GM12878 (cell line): ENCODE results near the gene MAB21L4. TPM values are rescaled to one million over a fixed set of nuclear protein-coding genes. Genes with fewer than 3 reads are reported as not detected.

Experiments
- ATAC-seq: fragments of 200-7000 bp; cut with Tn5 transposase; 3 replicates; pipeline ENCODE4 v1.9.1; 2020; ENCODE audit warnings: mild to moderate bottlenecking, moderate library complexity
- BruUV-seq: library from RNA; stranded (reverse); fragments of 400-500 nt; replicated peaks from 2 replicates; lab custom pipeline; 2021; lab: Mats Ljungman, UMichigan
- CTCF ChIA-PET: fragments of 300-600 bp; sonication (Branson Sonifier 250); formaldehyde crosslinking; extraction: SDS; loops from one replicate; lab custom pipeline; 2021; ENCODE audit warnings: inconsistent platforms; lab: Yijun Ruan, JAX
- POLR2A ChIA-PET: fragments of 350-600 bp; formaldehyde crosslinking; extraction: SDS; loops from one replicate; lab custom pipeline; 2021; ENCODE audit warnings: inconsistent platforms; lab: Charles Lee
- RAD21 ChIA-PET: fragments of 300-600 bp; sonication (Branson Sonifier 250); formaldehyde crosslinking; loops from one replicate; lab custom pipeline; 2023; ENCODE audit warnings: antibody characterized with exemption; ENCODE audit not compliant: unreplicated experiment; lab: Charles Lee
- SMC1A ChIA-PET: fragments of 300-600 bp; sonication (Branson Sonifier 250); formaldehyde crosslinking; loops from one replicate; lab custom pipeline; 2023; ENCODE audit not compliant: unreplicated experiment, uncharacterized antibody; lab: Charles Lee
- DNase-seq: peaks from one replicate; pipeline ENCODE4 v3.0.0-alpha.2; 2011; ENCODE audit warnings: low read depth, low spot score
- FAIRE-seq: peaks from 3 replicates; lab custom pipeline; 2011; peaks lifted over from hg19 to GRCh38; lab: Jason Lieb, UNC
- H2AFZ ChIP-seq: 2 replicates; pipeline ENCODE4 v1.6.0; 2011; ENCODE audit warnings: low read depth, low read length, control low read depth; ENCODE audit not compliant: control insufficient read depth
- H3K27ac ChIP-seq: 2 replicates; pipeline ENCODE4 v1.5.1; 2011; ENCODE audit warnings: control low read depth; ENCODE audit not compliant: control insufficient read depth, insufficient read depth
- H3K27me3 ChIP-seq, 2 experiments: replicated peaks in 1 of 2; 2 replicates each; pipeline versions ENCODE4 v1.6.0 to v1.6.1; 2011; ENCODE audit warnings: low read length in 1 of 2; ENCODE audit not compliant: control insufficient read depth in 2 of 2, insufficient read depth in 2 of 2
- H3K36me3 ChIP-seq, 2 experiments: 2 replicates each; pipeline ENCODE4 v1.5.1; 2011; ENCODE audit warnings: low read length in 1 of 2; ENCODE audit not compliant: control insufficient read depth in 2 of 2, insufficient read depth in 2 of 2
- H3K4me1 ChIP-seq: 2 replicates; pipeline ENCODE4 v1.6.1; 2011; ENCODE audit warnings: mild to moderate bottlenecking, low read length, moderate library complexity, mixed read lengths; ENCODE audit not compliant: control insufficient read depth, insufficient read depth
- H3K4me2 ChIP-seq: 2 replicates; pipeline ENCODE4 v1.6.0; 2011; ENCODE audit warnings: control low read depth; ENCODE audit not compliant: control insufficient read depth, insufficient read depth
- H3K4me3 ChIP-seq: fragments of 200-600 bp; sonication (generic); 2 replicates; pipeline ENCODE4 v1.5.1; 2016
- H3K79me2 ChIP-seq: 2 replicates; pipeline ENCODE4 v1.6.0; 2011; ENCODE audit warnings: low read length; ENCODE audit not compliant: control insufficient read depth, insufficient read depth
- H3K9ac ChIP-seq: 2 replicates; pipeline ENCODE4 v1.8.0; 2011; ENCODE audit warnings: low read length, control low read depth, mixed read lengths; ENCODE audit not compliant: control insufficient read depth, insufficient read depth
- H3K9me3 ChIP-seq: replicated peaks from 3 replicates; pipeline ENCODE4 v1.5.1; 2011; ENCODE audit warnings: mild to moderate bottlenecking, low read length; ENCODE audit not compliant: control insufficient read depth, insufficient read depth
- H4K20me1 ChIP-seq: 2 replicates; pipeline ENCODE4 v1.6.0; 2011; ENCODE audit not compliant: control insufficient read depth, insufficient read depth
- ATF3 ChIP-seq: IDR thresholded peaks from 2 replicates; pipeline ENCODE4 v1.6.1; 2011; ENCODE audit warnings: low read depth, mild to moderate bottlenecking, low read length, moderate library complexity, borderline replicate concordance; ENCODE audit errors: extremely low read depth
- BRCA1 ChIP-seq: IDR thresholded peaks from 2 replicates; pipeline ENCODE4 v1.6.1; 2011; ENCODE audit warnings: low read depth, low read length, improper control_type of control experiment
- CBFB ChIP-seq: IDR thresholded peaks from 2 replicates; pipeline ENCODE4 v1.6.1; 2016; ENCODE audit warnings: antibody characterized with exemption, low read depth
- FOXK2 ChIP-seq: fragments of 450-650 bp; IDR thresholded peaks from 2 replicates; pipeline ENCODE4 v1.6.1; 2017; ENCODE audit warnings: mild to moderate bottlenecking, moderate library complexity
- HDGF ChIP-seq: fragments of 450-650 bp; IDR thresholded peaks from 2 replicates; pipeline ENCODE4 v1.6.1; 2016; ENCODE audit warnings: antibody characterized with exemption
- HSF1 ChIP-seq: fragments of 150-350 bp; IDR thresholded peaks from 2 replicates; pipeline ENCODE4 v1.6.1; 2014; ENCODE audit warnings: mild to moderate bottlenecking, low read depth, low read length
- MXI1 ChIP-seq: fragments of 150-350 bp; IDR thresholded peaks from 2 replicates; pipeline ENCODE4 v1.6.1; 2011; ENCODE audit warnings: low read depth, mild to moderate bottlenecking, inconsistent platforms, low read length, improper control_type of control experiment
- POLR2A ChIP-seq: IDR thresholded peaks from 2 replicates; pipeline ENCODE4 v1.6.1; 2011; ENCODE audit warnings: low read depth, mild to moderate bottlenecking, low read length
- POU2F2 ChIP-seq: IDR thresholded peaks from 3 replicates; pipeline ENCODE4 v1.6.1; 2011; ENCODE audit warnings: low read depth, mild to moderate bottlenecking, low read length, borderline replicate concordance
- SP1 ChIP-seq: IDR thresholded peaks from one replicate; pipeline ENCODE4 v1.6.1; 2011; ENCODE audit warnings: low read depth, low read length
- SPI1 ChIP-seq: IDR thresholded peaks from 2 replicates; pipeline ENCODE4 v1.6.1; 2011; ENCODE audit warnings: low read depth, mild to moderate bottlenecking, low read length, moderate library complexity, borderline replicate concordance; ENCODE audit not compliant: insufficient read depth
- STAT1 ChIP-seq: fragments of 450-650 bp; conservative IDR thresholded peaks from 2 replicates; pipeline ENCODE4 v1.6.1; 2014; ENCODE audit warnings: antibody characterized with exemption, mild to moderate bottlenecking
- SUPT20H ChIP-seq: IDR thresholded peaks from 2 replicates; pipeline ENCODE4 v1.6.1; 2011; ENCODE audit warnings: low read depth, mild to moderate bottlenecking, low read length, moderate library complexity, borderline replicate concordance; ENCODE audit not compliant: control insufficient read depth
- TAF1 ChIP-seq: IDR thresholded peaks from 2 replicates; pipeline ENCODE4 v1.6.1; 2011; ENCODE audit warnings: mild to moderate bottlenecking, low read depth, low read length, borderline replicate concordance
- ZBTB33 ChIP-seq: fragments of 450-650 bp; IDR thresholded peaks from 2 replicates; pipeline ENCODE4 v1.6.1; 2017; ENCODE audit warnings: mild to moderate bottlenecking
- ZNF592 ChIP-seq: fragments of 450-650 bp; IDR thresholded peaks from 2 replicates; pipeline ENCODE4 v1.6.1; 2017; ENCODE audit warnings: mild to moderate bottlenecking, moderate library complexity
- WGBS: methylation state at CpG from one replicate; pipeline ENCODE4 v1.1.6; 2016; ENCODE audit warnings: low lambda C conversion rate; ENCODE audit not compliant: insufficient replicate concordance, insufficient coverage; ENCODE audit errors: missing lambda C conversion rate; 5-methylcytosine and 5-hydroxymethylcytosine counted together
- in situ Hi-C: fragments of 300-500 bp; cut with MboI; formaldehyde crosslinking; loops from 9 replicates; pipeline ENCODE4 v1.14.3; 2018; ENCODE audit warnings: mixed read lengths
- intact Hi-C: fragments of 100-400 bp; cut with micrococcal nuclease; formaldehyde crosslinking; loops from one replicate; pipeline ENCODE4 v1.14.2; 2022; ENCODE audit not compliant: unreplicated experiment
- polyA plus RNA-seq, 11 experiments: library from polyadenylated mRNA; depleted of rRNA in 4 of 11; unstranded in 6 of 11; stranded (reverse) in 5 of 11; fragments of >200 nt; fragmentation: Nextera tagmentation in 4 of 11; fragmentation: Illumina TruSeq in 1 of 11; extraction: Ambion mirVana in 4 of 11; extraction: Trizol in 1 of 11; gene quantifications; 1 replicate in 1 of 11; 2 replicates in 10 of 11; pipeline versions ENCODE4 v1.2.1 to v1.2.3, GENCODE V29; 2011 to 2016; ENCODE audit warnings: inconsistent platforms in 2 of 11, missing spikeins in 2 of 11, low read depth in 1 of 11
- total RNA-seq, 4 experiments: library from RNA; depleted of rRNA in 3 of 4; stranded (reverse); fragments of >200 nt in 3 of 4; fragmentation: Illumina TruSeq in 1 of 4; extraction: Trizol in 1 of 4; gene quantifications; 2 replicates each; pipeline versions ENCODE4 v1.2.1 to v1.2.3, GENCODE V29; 2013 to 2021

Gene MAB21L4
- total and polyA plus RNA-seq, 10 of the 15 experiments (the other 5 are each of a cell fraction or from before 2014, with no cell fraction given), result 0.03 TPM; not detected in 9

- Histone ChIP-seq H3K36me3 (no peaks in the 10 kb centered on the region), H3K9ac (no peak overlapping the region), H3K79me2 (no peaks in the 10 kb centered on the region), H3K4me2 (no peak overlapping the region), H3K27ac (no peak overlapping the region), H2AFZ (no peak overlapping the region), H3K4me3 (no peak overlapping the region), H3K4me1 (no peaks in the 10 kb centered on the region), H4K20me1 (no peaks in the 10 kb centered on the region), H3K9me3 (no peaks in the 10 kb centered on the region; the same call in 2 of the 3 replicates), H3K27me3 (no peaks in the 10 kb centered on the region)
- SMC1A ChIA-PET, result no interaction called here
- intact Hi-C loops, result no loop called here
- 54% methylated on average over 12 of the region's 12 CpGs for WGBS
- RAD21 ChIA-PET, result no interaction called here
- no TSS peak for BruUV-seq
- FAIRE-seq, result no peak
- CTCF ChIA-PET, result no interaction called here
- in situ Hi-C loops, result loop anchor here (25.0 kb wide), 1 partner anchor 337 kb away; no protein-coding TSS in a partner anchor
- ATAC-seq, result no peak
- no peak for DNase-seq
- POLR2A ChIA-PET, result no interaction called here
- TF ChIP-seq FOXK2 (no peak), POU2F2 (no peak), ATF3 (no peak), SP1 (no peak), CBFB (no peak), ZNF592 (no peak), BRCA1 (no peak), HDGF (no peak), POLR2A (no peak), STAT1 (no peak), SPI1 (no peak), HSF1 (no peak), TAF1 (no peak), ZBTB33 (no peak), MXI1 (no peak), SUPT20H (no peak)
Observed at GRCh38 chr2:240848900-240849680, 46.9 kb downstream of the MAB21L4 start.
